Measurements from ENCODE around the gene FAM240A.

DNA sequence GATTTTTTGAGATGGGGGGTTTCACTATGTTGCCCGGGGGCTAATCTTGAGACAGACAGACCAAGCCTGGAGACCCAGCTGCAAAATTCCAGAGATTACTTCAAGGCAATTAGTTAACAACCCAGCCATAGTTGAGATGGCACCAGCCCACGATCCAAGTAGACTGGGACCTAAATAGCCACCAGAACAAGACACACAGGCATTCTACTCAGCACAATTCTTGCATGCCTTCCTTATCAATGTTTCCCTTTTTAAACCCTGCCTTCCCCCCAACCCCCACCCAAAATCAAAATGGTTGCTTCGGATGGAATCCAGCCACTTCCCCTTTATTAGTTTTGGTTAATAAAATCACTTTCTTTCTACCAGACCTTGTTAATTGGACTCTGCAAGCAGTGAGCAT is 28.6 kb downstream of the FAM240A start:
- TF ChIP-seq CTCF (conservative IDR thresholded peaks at IDR 0.05): no peak
- TF ChIP-seq ZFX (IDR thresholded peaks at IDR 0.05): no peak
